ENCODE data around the gene NNT. TPM values are rescaled to one million over a fixed set of nuclear protein-coding genes. Genes with fewer than 3 reads are reported as not detected.
"Not testable (repeated sequence)": the region's sequence is repeated elsewhere in the genome, so short reads cannot be mapped to it uniquely, and the experiment has no call there.

The NNT gene
- polyA plus RNA-seq, 1 donor (not counting 4 experiments of a cell fraction or from before 2014, with no cell fraction given) = 23.3 TPM

- Histone ChIP-seq H3K9me3 (ENCODE audit: control insufficient read depth, low read depth, low read length) (no peaks in the 10 kb centered on the region), H3K4me2 (ENCODE audit: control insufficient read depth, extremely low read depth, insufficient read depth, low read depth, low read length) (no peak overlapping the region), H3K9ac (ENCODE audit: control insufficient read depth, extremely low read depth, insufficient read depth, low read length) (no peak overlapping the region), H4K20me1 (ENCODE audit: control insufficient read depth, extremely low read depth, insufficient read depth, low read length) (no peaks in the 10 kb centered on the region), H2AFZ (ENCODE audit: control insufficient read depth, low read length) (no peak overlapping the region), H3K27ac (ENCODE audit: control insufficient read depth, insufficient read depth, low read length) (no peak overlapping the region), H3K79me2 (ENCODE audit: control insufficient read depth, insufficient read depth, low read length) (no peaks in the 10 kb centered on the region), H3K4me1 (ENCODE audit: control insufficient read depth, extremely low read depth, insufficient read depth, low read length) (peaks cover 3% of the 10 kb centered on the region), H3K36me3 (ENCODE audit: control insufficient read depth in 2 of 2, extremely low read depth in 1 of 2, insufficient read depth in 2 of 2, low read length in 2 of 2) (no peaks in the 10 kb centered on the region), H3K9me1 (ENCODE audit: control insufficient read depth, extremely low read depth, insufficient read depth, low read length) (no peaks in the 10 kb centered on the region), H3K27me3 (ENCODE audit: control insufficient read depth, extremely low read depth, insufficient read depth, low read length) (no peaks in the 10 kb centered on the region), H3K4me3 (ENCODE audit: control insufficient read depth in 2 of 3, extremely low read depth in 1 of 3, insufficient read depth in 2 of 3, low read depth in 1 of 3, low read length in 3 of 3) (no peak overlapping the region)
- TF ChIP-seq CTCF (optimal IDR thresholded peaks at IDR 0.05 in 1 of 3, IDR thresholded peaks at IDR 0.05 in 1 of 3, conservative IDR thresholded peaks at IDR 0.05 in 1 of 3; ENCODE audit: extremely low read depth in 1 of 3, insufficient read depth in 2 of 3, low read length in 3 of 3) (no peak), EZH2 (IDR thresholded peaks at IDR 0.05; ENCODE audit: low read length) (no peak)
- FAIRE-seq (no peak), DNase-seq (ENCODE audit: low read depth, low spot score) (no peak)
- dilution Hi-C loops (cut with MboI; ENCODE audit: extremely low pct_ligation_motif_present, low sequenced_read_pairs) = no loop called here
These were observed 109.1 kb downstream of the NNT start for GRCh38 chr5:43712081-43712480.

- H3K4me2 ChIP-seq (ENCODE audit: control insufficient read depth, extremely low read depth, insufficient read depth, low read depth, low read length); H3K27me3 ChIP-seq (ENCODE audit: control insufficient read depth, extremely low read depth, insufficient read depth, low read length); DNase-seq (ENCODE audit: low read depth, low spot score); H3K9me1 ChIP-seq (ENCODE audit: control insufficient read depth, extremely low read depth, insufficient read depth, low read length); H3K9ac ChIP-seq (ENCODE audit: control insufficient read depth, extremely low read depth, insufficient read depth, low read length); dilution Hi-C loops (cut with MboI; ENCODE audit: extremely low pct_ligation_motif_present, low sequenced_read_pairs); H2AFZ ChIP-seq (ENCODE audit: control insufficient read depth, low read length); H3K36me3 ChIP-seq (ENCODE audit: control insufficient read depth in 2 of 2, extremely low read depth in 1 of 2, insufficient read depth in 2 of 2, low read length in 2 of 2); H3K4me3 ChIP-seq (ENCODE audit: control insufficient read depth in 2 of 3, extremely low read depth in 1 of 3, insufficient read depth in 2 of 3, low read depth in 1 of 3, low read length in 3 of 3); H3K27ac ChIP-seq (ENCODE audit: control insufficient read depth, insufficient read depth, low read length); H3K79me2 ChIP-seq (ENCODE audit: control insufficient read depth, insufficient read depth, low read length); FAIRE-seq; H3K9me3 ChIP-seq (ENCODE audit: control insufficient read depth, low read depth, low read length); H4K20me1 ChIP-seq (ENCODE audit: control insufficient read depth, extremely low read depth, insufficient read depth, low read length); H3K4me1 ChIP-seq (ENCODE audit: control insufficient read depth, extremely low read depth, insufficient read depth, low read length): not testable (repeated sequence)
These were observed 116.8 kb downstream of the NNT start for GRCh38 chr5:43719783-43720182.

- no peak for FAIRE-seq
- no peak for DNase-seq (ENCODE audit: low read depth, low spot score)
- no peaks in the 10 kb centered on the region for H3K27me3 ChIP-seq (ENCODE audit: control insufficient read depth, extremely low read depth, insufficient read depth, low read length)
- no peaks in the 10 kb centered on the region for H3K4me1 ChIP-seq (ENCODE audit: control insufficient read depth, extremely low read depth, insufficient read depth, low read length)
- H3K79me2 ChIP-seq (ENCODE audit: control insufficient read depth, insufficient read depth, low read length) = no peaks in the 10 kb centered on the region
- H2AFZ ChIP-seq (ENCODE audit: control insufficient read depth, low read length) = no peak overlapping the region
- dilution Hi-C loops (cut with MboI; ENCODE audit: extremely low pct_ligation_motif_present, low sequenced_read_pairs) = no loop called here
- no peaks in the 10 kb centered on the region for H3K9me3 ChIP-seq (ENCODE audit: control insufficient read depth, low read depth, low read length)
- no peak overlapping the region for H3K4me2 ChIP-seq (ENCODE audit: control insufficient read depth, extremely low read depth, insufficient read depth, low read depth, low read length)
- no peak overlapping the region for H3K4me3 ChIP-seq (ENCODE audit: control insufficient read depth in 2 of 3, extremely low read depth in 1 of 3, insufficient read depth in 2 of 3, low read depth in 1 of 3, low read length in 3 of 3)
- no peak overlapping the region for H3K27ac ChIP-seq (ENCODE audit: control insufficient read depth, insufficient read depth, low read length)
- H4K20me1 ChIP-seq (ENCODE audit: control insufficient read depth, extremely low read depth, insufficient read depth, low read length) = no peaks in the 10 kb centered on the region
- no peaks in the 10 kb centered on the region for H3K36me3 ChIP-seq (ENCODE audit: control insufficient read depth in 2 of 2, extremely low read depth in 1 of 2, insufficient read depth in 2 of 2, low read length in 2 of 2)
- H3K9me1 ChIP-seq (ENCODE audit: control insufficient read depth, extremely low read depth, insufficient read depth, low read length) = no peaks in the 10 kb centered on the region
- no peak overlapping the region for H3K9ac ChIP-seq (ENCODE audit: control insufficient read depth, extremely low read depth, insufficient read depth, low read length)
- TF ChIP-seq EZH2 (IDR thresholded peaks at IDR 0.05; ENCODE audit: low read length) (no peak), CTCF (optimal IDR thresholded peaks at IDR 0.05 in 1 of 3, IDR thresholded peaks at IDR 0.05 in 1 of 3, conservative IDR thresholded peaks at IDR 0.05 in 1 of 3; ENCODE audit: extremely low read depth in 1 of 3, insufficient read depth in 2 of 3, low read length in 3 of 3) (no peak)
These were observed 125.6 kb downstream of the NNT start for GRCh38 chr5:43728581-43728980.

Data from keratinocyte (primary cell).